GM12878 (cell line): ENCODE data around the gene CCNDBP1. TPM values are rescaled to one million over a fixed set of nuclear protein-coding genes. Genes with fewer than 3 reads are reported as not detected.

Experiments
- ATAC-seq: fragments of 200-7000 bp; cut with Tn5 transposase; 3 replicates; pipeline ENCODE4 v1.9.1; 2020; ENCODE audit warnings: mild to moderate bottlenecking, moderate library complexity
- BruUV-seq: library from RNA; stranded (reverse); fragments of 400-500 nt; replicated peaks from 2 replicates; lab custom pipeline; 2021; lab: Mats Ljungman, UMichigan
- CTCF ChIA-PET: fragments of 300-600 bp; sonication (Branson Sonifier 250); formaldehyde crosslinking; extraction: SDS; loops from one replicate; lab custom pipeline; 2021; ENCODE audit warnings: inconsistent platforms; lab: Yijun Ruan, JAX
- POLR2A ChIA-PET: fragments of 350-600 bp; formaldehyde crosslinking; extraction: SDS; loops from one replicate; lab custom pipeline; 2021; ENCODE audit warnings: inconsistent platforms; lab: Charles Lee
- RAD21 ChIA-PET: fragments of 300-600 bp; sonication (Branson Sonifier 250); formaldehyde crosslinking; loops from one replicate; lab custom pipeline; 2023; ENCODE audit warnings: antibody characterized with exemption; ENCODE audit not compliant: unreplicated experiment; lab: Charles Lee
- SMC1A ChIA-PET: fragments of 300-600 bp; sonication (Branson Sonifier 250); formaldehyde crosslinking; loops from one replicate; lab custom pipeline; 2023; ENCODE audit not compliant: unreplicated experiment, uncharacterized antibody; lab: Charles Lee
- DNase-seq: peaks from one replicate; pipeline ENCODE4 v3.0.0-alpha.2; 2011; ENCODE audit warnings: low read depth, low spot score
- FAIRE-seq: peaks from 3 replicates; lab custom pipeline; 2011; peaks lifted over from hg19 to GRCh38; lab: Jason Lieb, UNC
- H2AFZ ChIP-seq: 2 replicates; pipeline ENCODE4 v1.6.0; 2011; ENCODE audit warnings: low read depth, low read length, control low read depth; ENCODE audit not compliant: control insufficient read depth
- H3K27ac ChIP-seq: 2 replicates; pipeline ENCODE4 v1.5.1; 2011; ENCODE audit warnings: control low read depth; ENCODE audit not compliant: control insufficient read depth, insufficient read depth
- H3K27me3 ChIP-seq, 2 experiments: replicated peaks in 1 of 2; 2 replicates each; pipeline versions ENCODE4 v1.6.0 to v1.6.1; 2011; ENCODE audit warnings: low read length in 1 of 2; ENCODE audit not compliant: control insufficient read depth in 2 of 2, insufficient read depth in 2 of 2
- H3K36me3 ChIP-seq, 2 experiments: 2 replicates each; pipeline ENCODE4 v1.5.1; 2011; ENCODE audit warnings: low read length in 1 of 2; ENCODE audit not compliant: control insufficient read depth in 2 of 2, insufficient read depth in 2 of 2
- H3K4me1 ChIP-seq: 2 replicates; pipeline ENCODE4 v1.6.1; 2011; ENCODE audit warnings: mild to moderate bottlenecking, low read length, moderate library complexity, mixed read lengths; ENCODE audit not compliant: control insufficient read depth, insufficient read depth
- H3K4me2 ChIP-seq: 2 replicates; pipeline ENCODE4 v1.6.0; 2011; ENCODE audit warnings: control low read depth; ENCODE audit not compliant: control insufficient read depth, insufficient read depth
- H3K4me3 ChIP-seq: fragments of 200-600 bp; sonication (generic); 2 replicates; pipeline ENCODE4 v1.5.1; 2016
- H3K79me2 ChIP-seq: 2 replicates; pipeline ENCODE4 v1.6.0; 2011; ENCODE audit warnings: low read length; ENCODE audit not compliant: control insufficient read depth, insufficient read depth
- H3K9ac ChIP-seq: 2 replicates; pipeline ENCODE4 v1.8.0; 2011; ENCODE audit warnings: low read length, control low read depth, mixed read lengths; ENCODE audit not compliant: control insufficient read depth, insufficient read depth
- H3K9me3 ChIP-seq: replicated peaks from 3 replicates; pipeline ENCODE4 v1.5.1; 2011; ENCODE audit warnings: mild to moderate bottlenecking, low read length; ENCODE audit not compliant: control insufficient read depth, insufficient read depth
- H4K20me1 ChIP-seq: 2 replicates; pipeline ENCODE4 v1.6.0; 2011; ENCODE audit not compliant: control insufficient read depth, insufficient read depth
- ASH2L ChIP-seq: fragments of 300-600, 200-600 bp; sonication (generic); IDR thresholded peaks from 2 replicates; pipeline ENCODE4 v1.6.1; 2017; ENCODE audit warnings: low read depth, mild to moderate bottlenecking, borderline replicate concordance
- CBX5 ChIP-seq: sonication (generic); IDR thresholded peaks from 2 replicates; pipeline ENCODE4 v1.6.1; 2016; ENCODE audit warnings: low read depth, moderate library complexity, mild to moderate bottlenecking, inconsistent platforms
- CHD2 ChIP-seq: IDR thresholded peaks from 2 replicates; pipeline ENCODE4 v1.6.1; 2011; ENCODE audit warnings: low read depth, low read length, improper control_type of control experiment, borderline replicate concordance
- EED ChIP-seq: sonication (generic); IDR thresholded peaks from 2 replicates; pipeline ENCODE4 v1.6.1; 2016; ENCODE audit warnings: antibody characterized with exemption, low read depth
- IRF3 ChIP-seq: fragments of 450-650 bp; IDR thresholded peaks from 2 replicates; pipeline ENCODE4 v1.6.1; 2014; ENCODE audit warnings: mild to moderate bottlenecking
- KDM1A ChIP-seq: fragments of 200-600 bp; sonication (generic); IDR thresholded peaks from 2 replicates; pipeline ENCODE4 v1.6.1; 2016; ENCODE audit warnings: borderline replicate concordance
- NFIC ChIP-seq: IDR thresholded peaks from 2 replicates; pipeline ENCODE4 v1.6.1; 2012; ENCODE audit warnings: low read depth, mild to moderate bottlenecking, inconsistent platforms, low read length, moderate library complexity
- POU2F2 ChIP-seq: IDR thresholded peaks from 3 replicates; pipeline ENCODE4 v1.6.1; 2011; ENCODE audit warnings: low read depth, mild to moderate bottlenecking, low read length, borderline replicate concordance
- SP1 ChIP-seq: IDR thresholded peaks from one replicate; pipeline ENCODE4 v1.6.1; 2011; ENCODE audit warnings: low read depth, low read length
- SREBF2 ChIP-seq: IDR thresholded peaks from 2 replicates; pipeline ENCODE4 v1.6.1; 2012; ENCODE audit warnings: mild to moderate bottlenecking, low read length
- STAT3 ChIP-seq: IDR thresholded peaks from 2 replicates; pipeline ENCODE4 v1.6.1; 2011; ENCODE audit warnings: low read depth, low read length, improper control_type of control experiment
- ZNF384 ChIP-seq: IDR thresholded peaks from 2 replicates; pipeline ENCODE4 v1.6.1; 2012; ENCODE audit warnings: low read depth, mild to moderate bottlenecking, low read length, improper control_type of control experiment, borderline replicate concordance
- ZSCAN29 ChIP-seq: fragments of 450-650 bp; IDR thresholded peaks from 2 replicates; pipeline ENCODE4 v1.6.1; 2017; ENCODE audit warnings: mild to moderate bottlenecking, moderate library complexity
- ZZZ3 ChIP-seq: IDR thresholded peaks from 2 replicates; pipeline ENCODE4 v1.6.1; 2011; ENCODE audit warnings: low read depth; ENCODE audit not compliant: control insufficient read depth, insufficient read length
- WGBS: methylation state at CpG from one replicate; pipeline ENCODE4 v1.1.6; 2016; ENCODE audit warnings: low lambda C conversion rate; ENCODE audit not compliant: insufficient replicate concordance, insufficient coverage; ENCODE audit errors: missing lambda C conversion rate; 5-methylcytosine and 5-hydroxymethylcytosine counted together
- in situ Hi-C: fragments of 300-500 bp; cut with MboI; formaldehyde crosslinking; loops from 9 replicates; pipeline ENCODE4 v1.14.3; 2018; ENCODE audit warnings: mixed read lengths
- intact Hi-C: fragments of 100-400 bp; cut with micrococcal nuclease; formaldehyde crosslinking; loops from one replicate; pipeline ENCODE4 v1.14.2; 2022; ENCODE audit not compliant: unreplicated experiment
- polyA plus RNA-seq, 11 experiments: library from polyadenylated mRNA; depleted of rRNA in 4 of 11; unstranded in 6 of 11; stranded (reverse) in 5 of 11; fragments of >200 nt; fragmentation: Nextera tagmentation in 4 of 11; fragmentation: Illumina TruSeq in 1 of 11; extraction: Ambion mirVana in 4 of 11; extraction: Trizol in 1 of 11; gene quantifications; 1 replicate in 1 of 11; 2 replicates in 10 of 11; pipeline versions ENCODE4 v1.2.1 to v1.2.3, GENCODE V29; 2011 to 2016; ENCODE audit warnings: inconsistent platforms in 2 of 11, missing spikeins in 2 of 11, low read depth in 1 of 11
- total RNA-seq, 4 experiments: library from RNA; depleted of rRNA in 3 of 4; stranded (reverse); fragments of >200 nt in 3 of 4; fragmentation: Illumina TruSeq in 1 of 4; extraction: Trizol in 1 of 4; gene quantifications; 2 replicates each; pipeline versions ENCODE4 v1.2.1 to v1.2.3, GENCODE V29; 2013 to 2021
- TF ChIP-seq, protein P1 (sequence below): fragments of 450-650 bp; IDR thresholded peaks from 2 replicates; pipeline ENCODE4 v1.6.1; 2017; ENCODE audit warnings: antibody characterized with exemption, mild to moderate bottlenecking, moderate library complexity
- TF ChIP-seq, protein P2 (sequence below): fragments of 450-650 bp; IDR thresholded peaks from 2 replicates; pipeline ENCODE4 v1.6.1; 2017; ENCODE audit warnings: mild to moderate bottlenecking, moderate library complexity

CCNDBP1 gene
- total and polyA plus RNA-seq, 10 of the 15 experiments (the other 5 are each of a cell fraction or from before 2014, with no cell fraction given) = 30.1 to 86.7 (median 42.2) TPM

DNA sequence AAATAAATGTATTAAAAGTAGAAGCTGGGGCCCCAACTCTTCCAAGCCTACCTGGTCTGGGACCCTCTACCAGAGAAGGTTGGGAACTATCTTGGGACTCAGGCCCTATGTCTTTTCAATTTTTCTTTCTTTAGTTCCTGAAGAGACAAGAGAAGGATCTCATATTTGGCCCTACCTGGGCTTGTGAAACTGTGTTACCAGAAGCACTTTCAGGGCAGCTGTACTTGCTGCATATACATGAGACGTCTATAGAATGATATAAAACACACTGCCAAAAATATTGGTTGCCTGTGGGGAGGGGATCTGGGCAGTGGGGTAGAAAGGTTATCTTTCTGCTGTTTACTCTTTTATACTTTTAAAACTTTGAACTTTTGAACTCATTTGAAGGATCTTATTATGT, 36.2 kb downstream of the CCNDBP1 start:
- ATAC-seq (no peak), DNase-seq (no peak), FAIRE-seq (no peak)
- Histone ChIP-seq H3K4me3 (no peak overlapping the region), H3K9me3 (no peaks in the 10 kb centered on the region; the same call in 2 of the 3 replicates), H3K27ac (no peak overlapping the region), H4K20me1 (no peaks in the 10 kb centered on the region), H2AFZ (no peak overlapping the region), H3K27me3 (no peaks in the 10 kb centered on the region), H3K4me1 (no peaks in the 10 kb centered on the region), H3K4me2 (no peak overlapping the region), H3K9ac (no peak overlapping the region), H3K36me3 (no peaks in the 10 kb centered on the region), H3K79me2 (no peaks in the 10 kb centered on the region)
- BruUV-seq = no TSS peak
- RAD21 ChIA-PET = interaction anchor here (1.7 kb wide), 1 partner anchor 64 kb away, joined by 6 read pairs; no protein-coding TSS in a partner anchor
- POLR2A ChIA-PET = interaction anchor here (0.7 kb wide), 2 partner anchors 49 to 229 kb away, joined by 3 read pairs; no protein-coding TSS in a partner anchor
- SMC1A ChIA-PET = interaction anchor here (2.5 to 12.9 kb wide), 2 partner anchors 46 to 65 kb away, joined by 20 to 311 read pairs; partner anchors contain the start of gene TGM5
- WGBS = 21% methylated on average over 1 of the region's 1 CpG
- in situ Hi-C loops (no loop called here), intact Hi-C loops (no loop called here)
- CTCF ChIA-PET = interaction anchor here (12.6 to 13.4 kb wide), 2 partner anchors 47 to 63 kb away, joined by 458 to 518 read pairs; partner anchors contain the start of gene TGM5
- TF ChIP-seq NFIC (no peak), ASH2L (no peak), EED (no peak), SREBF2 (no peak), CHD2 (no peak), ZZZ3 (no peak), STAT3 (no peak), POU2F2 (no peak), CBX5 (no peak), ZSCAN29 (no peak), ZNF384 (no peak), SP1 (no peak), KDM1A (no peak), IRF3 (no peak)
- TF ChIP-seq, protein P1, sequence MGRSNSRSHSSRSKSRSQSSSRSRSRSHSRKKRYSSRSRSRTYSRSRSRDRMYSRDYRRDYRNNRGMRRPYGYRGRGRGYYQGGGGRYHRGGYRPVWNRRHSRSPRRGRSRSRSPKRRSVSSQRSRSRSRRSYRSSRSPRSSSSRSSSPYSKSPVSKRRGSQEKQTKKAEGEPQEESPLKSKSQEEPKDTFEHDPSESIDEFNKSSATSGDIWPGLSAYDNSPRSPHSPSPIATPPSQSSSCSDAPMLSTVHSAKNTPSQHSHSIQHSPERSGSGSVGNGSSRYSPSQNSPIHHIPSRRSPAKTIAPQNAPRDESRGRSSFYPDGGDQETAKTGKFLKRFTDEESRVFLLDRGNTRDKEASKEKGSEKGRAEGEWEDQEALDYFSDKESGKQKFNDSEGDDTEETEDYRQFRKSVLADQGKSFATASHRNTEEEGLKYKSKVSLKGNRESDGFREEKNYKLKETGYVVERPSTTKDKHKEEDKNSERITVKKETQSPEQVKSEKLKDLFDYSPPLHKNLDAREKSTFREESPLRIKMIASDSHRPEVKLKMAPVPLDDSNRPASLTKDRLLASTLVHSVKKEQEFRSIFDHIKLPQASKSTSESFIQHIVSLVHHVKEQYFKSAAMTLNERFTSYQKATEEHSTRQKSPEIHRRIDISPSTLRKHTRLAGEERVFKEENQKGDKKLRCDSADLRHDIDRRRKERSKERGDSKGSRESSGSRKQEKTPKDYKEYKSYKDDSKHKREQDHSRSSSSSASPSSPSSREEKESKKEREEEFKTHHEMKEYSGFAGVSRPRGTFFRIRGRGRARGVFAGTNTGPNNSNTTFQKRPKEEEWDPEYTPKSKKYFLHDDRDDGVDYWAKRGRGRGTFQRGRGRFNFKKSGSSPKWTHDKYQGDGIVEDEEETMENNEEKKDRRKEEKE = no peak
- TF ChIP-seq, protein P2, sequence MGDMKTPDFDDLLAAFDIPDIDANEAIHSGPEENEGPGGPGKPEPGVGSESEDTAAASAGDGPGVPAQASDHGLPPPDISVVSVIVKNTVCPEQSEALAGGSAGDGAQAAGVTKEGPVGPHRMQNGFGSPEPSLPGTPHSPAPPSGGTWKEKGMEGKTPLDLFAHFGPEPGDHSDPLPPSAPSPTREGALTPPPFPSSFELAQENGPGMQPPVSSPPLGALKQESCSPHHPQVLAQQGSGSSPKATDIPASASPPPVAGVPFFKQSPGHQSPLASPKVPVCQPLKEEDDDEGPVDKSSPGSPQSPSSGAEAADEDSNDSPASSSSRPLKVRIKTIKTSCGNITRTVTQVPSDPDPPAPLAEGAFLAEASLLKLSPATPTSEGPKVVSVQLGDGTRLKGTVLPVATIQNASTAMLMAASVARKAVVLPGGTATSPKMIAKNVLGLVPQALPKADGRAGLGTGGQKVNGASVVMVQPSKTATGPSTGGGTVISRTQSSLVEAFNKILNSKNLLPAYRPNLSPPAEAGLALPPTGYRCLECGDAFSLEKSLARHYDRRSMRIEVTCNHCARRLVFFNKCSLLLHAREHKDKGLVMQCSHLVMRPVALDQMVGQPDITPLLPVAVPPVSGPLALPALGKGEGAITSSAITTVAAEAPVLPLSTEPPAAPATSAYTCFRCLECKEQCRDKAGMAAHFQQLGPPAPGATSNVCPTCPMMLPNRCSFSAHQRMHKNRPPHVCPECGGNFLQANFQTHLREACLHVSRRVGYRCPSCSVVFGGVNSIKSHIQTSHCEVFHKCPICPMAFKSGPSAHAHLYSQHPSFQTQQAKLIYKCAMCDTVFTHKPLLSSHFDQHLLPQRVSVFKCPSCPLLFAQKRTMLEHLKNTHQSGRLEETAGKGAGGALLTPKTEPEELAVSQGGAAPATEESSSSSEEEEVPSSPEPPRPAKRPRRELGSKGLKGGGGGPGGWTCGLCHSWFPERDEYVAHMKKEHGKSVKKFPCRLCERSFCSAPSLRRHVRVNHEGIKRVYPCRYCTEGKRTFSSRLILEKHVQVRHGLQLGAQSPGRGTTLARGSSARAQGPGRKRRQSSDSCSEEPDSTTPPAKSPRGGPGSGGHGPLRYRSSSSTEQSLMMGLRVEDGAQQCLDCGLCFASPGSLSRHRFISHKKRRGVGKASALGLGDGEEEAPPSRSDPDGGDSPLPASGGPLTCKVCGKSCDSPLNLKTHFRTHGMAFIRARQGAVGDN = no peak
